ENCODE measurements around the gene TFIP11.

GRCh38 chr22:26489447-26490036 is 22.7 kb downstream of the TFIP11 start:
- TF ChIP-seq CTCF (IDR thresholded peaks at IDR 0.05 in 8 of 11, conservative IDR thresholded peaks at IDR 0.05 in 3 of 11) (no peak), POLR2AphosphoS5 (IDR thresholded peaks at IDR 0.05) (no peak), POLR2A (IDR thresholded peaks at IDR 0.05) (no peak)
